Large intestine (tissue), 3 donors: Measurements from ENCODE around the gene TREM2. TPM values are rescaled to one million over a fixed set of nuclear protein-coding genes. Genes with fewer than 3 reads are reported as not detected.
A peak's percentile ranks its signal among the peaks of the same experiment; 100 is the strongest.
"Not testable (repeated sequence)": the region's sequence is repeated elsewhere in the genome, so short reads cannot be mapped to it uniquely, and the experiment has no call there.

Experiments used
- DNase-seq, 2 donors: peaks; one replicate each; pipeline versions ENCODE4 v3.0.0 to v3.0.0-alpha.2; 2013
- H3K27ac ChIP-seq: one replicate; pipeline ENCODE4 v1.5.1; 2013; ENCODE audit warnings: low read length
- H3K27me3 ChIP-seq: 2 replicates; pipeline ENCODE4 v1.6.1; 2013; ENCODE audit warnings: low read length; ENCODE audit not compliant: control insufficient read depth, insufficient read depth
- H3K36me3 ChIP-seq: 2 replicates; pipeline ENCODE4 v1.6.1; 2013; ENCODE audit warnings: low read length; ENCODE audit not compliant: control insufficient read depth, insufficient read depth
- H3K4me1 ChIP-seq: one replicate; pipeline ENCODE4 v1.6.1; 2013; ENCODE audit warnings: low read length; ENCODE audit not compliant: control insufficient read depth, insufficient read depth
- H3K4me3 ChIP-seq: one replicate; pipeline ENCODE4 v1.5.1; 2013; ENCODE audit warnings: low read length
- H3K9me3 ChIP-seq: one replicate; pipeline ENCODE4 v1.6.1; 2013; ENCODE audit warnings: mild to moderate bottlenecking, low read depth, low read length, moderate library complexity; ENCODE audit not compliant: control insufficient read depth
- WGBS: methylation state at CpG from one replicate; pipeline ENCODE4 v1.1.5; 2013; ENCODE audit warnings: low lambda C conversion rate; ENCODE audit not compliant: insufficient coverage; 5-methylcytosine and 5-hydroxymethylcytosine counted together
- polyA plus RNA-seq: library from polyadenylated mRNA; unstranded; fragments of 120-200 nt; gene quantifications from one replicate; pipeline ENCODE4 v1.2.1, GENCODE V29; 2013

Gene TREM2
- polyA plus RNA-seq, 1 donor = 0.28 TPM

GRCh38 chr6:41194386-41194785 is 31.5 kb upstream of the TREM2 start:
- Histone ChIP-seq H3K27me3 (peaks cover 40% of the 10 kb centered on the region), H3K9me3 (no peaks in the 10 kb centered on the region), H3K4me1 (no peaks in the 10 kb centered on the region), H3K4me3 (no peak overlapping the region), H3K36me3 (no peaks in the 10 kb centered on the region), H3K27ac (no peak overlapping the region)
- no peak for DNase-seq
- no CpG with 5 or more reads among the region's 3 CpGs for WGBS

- Histone ChIP-seq H3K36me3 (no peaks in the 10 kb centered on the region), H3K9me3 (no peaks in the 10 kb centered on the region), H3K4me3 (no peak overlapping the region), H3K4me1 (no peaks in the 10 kb centered on the region), H3K27me3 (peaks cover 40% of the 10 kb centered on the region), H3K27ac (no peak overlapping the region)
- no CpG with 5 or more reads among the region's 5 CpGs for WGBS
- DNase-seq = no peak
Measured at GRCh38 chr6:41193884-41194283, 31.0 kb upstream of the TREM2 start.

GRCh38 chr6:41193171-41193734 is 30.3 kb upstream of the TREM2 start:
- peaks cover 40% of the 10 kb centered on the region for H3K27me3 ChIP-seq
- H3K9me3 ChIP-seq = no peaks in the 10 kb centered on the region
- H3K27ac ChIP-seq = no peak overlapping the region
- 86% methylated on average over 2 of the region's 5 CpGs for WGBS
- no peak for DNase-seq
- no peak overlapping the region for H3K4me3 ChIP-seq
- H3K36me3 ChIP-seq = no peaks in the 10 kb centered on the region
- H3K4me1 ChIP-seq = no peaks in the 10 kb centered on the region

- peak in 1 of 2 donors; percentile 53 for DNase-seq
- H3K27ac ChIP-seq = no peak overlapping the region
Measured at GRCh38 chr6:41191569-41191968, 28.7 kb upstream of the TREM2 start.

GRCh38 chr6:41190791-41191190 is 27.9 kb upstream of the TREM2 start:
- H3K4me3 ChIP-seq = no peak overlapping the region
- H3K36me3 ChIP-seq = no peaks in the 10 kb centered on the region
- H3K27ac ChIP-seq = no peak overlapping the region
- WGBS = no CpG with 5 or more reads among the region's 3 CpGs
- H3K27me3 ChIP-seq = peaks cover 27% of the 10 kb centered on the region
- no peak for DNase-seq
- no peaks in the 10 kb centered on the region for H3K4me1 ChIP-seq
- no peaks in the 10 kb centered on the region for H3K9me3 ChIP-seq

More at GRCh38 chr6:41191569-41191968, 28.7 kb upstream of the TREM2 start:
- no CpG with 5 or more reads among the region's 6 CpGs for WGBS
- Histone ChIP-seq H3K9me3 (no peaks in the 10 kb centered on the region), H3K27me3 (peaks cover 33% of the 10 kb centered on the region), H3K4me3 (no peak overlapping the region), H3K36me3 (no peaks in the 10 kb centered on the region), H3K4me1 (no peaks in the 10 kb centered on the region)

GRCh38 chr6:41189967-41190366 is 27.1 kb upstream of the TREM2 start:
- Histone ChIP-seq H3K27me3 (peaks cover 19% of the 10 kb centered on the region), H3K27ac (no peak overlapping the region), H3K4me1 (no peaks in the 10 kb centered on the region), H3K4me3 (no peak overlapping the region), H3K36me3 (no peaks in the 10 kb centered on the region), H3K9me3 (no peaks in the 10 kb centered on the region)
- 100% methylated on average over 1 of the region's 2 CpGs for WGBS
- no peak for DNase-seq

- DNase-seq, H3K4me3 ChIP-seq, H3K27ac ChIP-seq, H3K4me1 ChIP-seq, H3K36me3 ChIP-seq, H3K9me3 ChIP-seq: not testable (repeated sequence)
- H3K27me3 ChIP-seq = peaks cover 10% of the 10 kb centered on the region
Measured at GRCh38 chr6:41189046-41189445, 26.1 kb upstream of the TREM2 start.

- H3K36me3 ChIP-seq = no peaks in the 10 kb centered on the region
- no CpG with 5 or more reads among the region's 8 CpGs for WGBS
- no peak for DNase-seq
- no peak overlapping the region for H3K4me3 ChIP-seq
- peaks cover 10% of the 10 kb centered on the region for H3K27me3 ChIP-seq
- no peaks in the 10 kb centered on the region for H3K4me1 ChIP-seq
- no peak overlapping the region for H3K27ac ChIP-seq
- no peaks in the 10 kb centered on the region for H3K9me3 ChIP-seq
Measured at GRCh38 chr6:41187924-41188886, 25.3 kb upstream of the TREM2 start.

- Histone ChIP-seq H3K4me3 (no peak overlapping the region), H3K36me3 (no peaks in the 10 kb centered on the region), H3K4me1 (no peaks in the 10 kb centered on the region), H3K27ac (no peak overlapping the region), H3K9me3 (no peaks in the 10 kb centered on the region), H3K27me3 (no peaks in the 10 kb centered on the region)
- DNase-seq = no peak
- WGBS = no CpG with 5 or more reads among the region's 10 CpGs
Measured at GRCh38 chr6:41186031-41186562, 23.2 kb upstream of the TREM2 start.

- no peaks in the 10 kb centered on the region for H3K36me3 ChIP-seq
- no peak for DNase-seq
- H3K27ac ChIP-seq = no peak overlapping the region
- no peaks in the 10 kb centered on the region for H3K9me3 ChIP-seq
- H3K4me3 ChIP-seq = no peak overlapping the region
- 80% methylated on average over 2 of the region's 7 CpGs for WGBS
- H3K4me1 ChIP-seq = no peaks in the 10 kb centered on the region
- no peaks in the 10 kb centered on the region for H3K27me3 ChIP-seq
Measured at GRCh38 chr6:41184761-41185160, 21.8 kb upstream of the TREM2 start.
